Esophagus muscularis mucosa (tissue), 4 donors: ENCODE results near the gene ERC2. TPM values are rescaled to one million over a fixed set of nuclear protein-coding genes. Genes with fewer than 3 reads are reported as not detected.

Experiments
- DNase-seq: peaks from one replicate; pipeline ENCODE4 v3.0.0-alpha.2; 2017; ENCODE audit errors: extremely low spot score
- H3K27ac ChIP-seq, 4 donors: fragments of 200-600 bp; sonication (generic); replicated peaks in 1 of 4; 1 replicate in 3 of 4; 2 replicates in 1 of 4; pipeline ENCODE4 v1.5.1; 2016 to 2019; ENCODE audit warnings: mild to moderate bottlenecking in 1 of 4
- H3K27me3 ChIP-seq, 4 donors: fragments of 200-600 bp; sonication (generic); one replicate each; pipeline versions ENCODE4 v1.5.1 to v1.6.0; 2016 to 2019
- H3K36me3 ChIP-seq, 4 donors: fragments of 200-600 bp; sonication (generic); one replicate each; pipeline ENCODE4 v1.5.1; 2016 to 2019
- H3K4me1 ChIP-seq, 4 donors: fragments of 200-600 bp; sonication (generic); one replicate each; pipeline ENCODE4 v1.5.1; 2016 to 2019
- H3K4me3 ChIP-seq, 4 donors: fragments of 200-600 bp; sonication (generic); 1 replicate in 2 of 4; 2 replicates in 2 of 4; pipeline ENCODE4 v1.5.1; 2016 to 2019; ENCODE audit warnings: mild to moderate bottlenecking in 4 of 4, moderate library complexity in 1 of 4
- H3K9me3 ChIP-seq, 4 donors: fragments of 200-600 bp; sonication (generic); 1 replicate in 3 of 4; 2 replicates in 1 of 4; pipeline ENCODE4 v1.5.1; 2016 to 2019
- EP300 ChIP-seq: sonication (generic); formaldehyde crosslinking; IDR thresholded peaks from one replicate; pipeline ENCODE4 v1.6.1; 2017; ENCODE audit warnings: antibody characterized with exemption
- POLR2A ChIP-seq: fragments of 450-650 bp; IDR thresholded peaks from one replicate; pipeline ENCODE4 v1.6.1; 2017; ENCODE audit warnings: antibody characterized with exemption, moderate library complexity, mild to moderate bottlenecking, low read depth
- POLR2AphosphoS5 ChIP-seq, 2 donors: sonication (generic); formaldehyde crosslinking; IDR thresholded peaks; one replicate each; pipeline ENCODE4 v1.6.1; 2017; ENCODE audit warnings: antibody characterized with exemption in 2 of 2
- WGBS: methylation state at CpG from one replicate; pipeline ENCODE4 v1.1.5; 2018; 5-methylcytosine and 5-hydroxymethylcytosine counted together
- intact Hi-C: fragments of 100-400 bp; cut with DNase I; formaldehyde crosslinking; loops from one replicate; pipeline ENCODE4 v1.15.1; 2023
- total RNA-seq, 4 donors: library from RNA; depleted of rRNA; stranded (reverse); fragments of >200 nt; gene quantifications; one replicate each; pipeline versions ENCODE4 v1.1.0 to v1.2.1, GENCODE V29; 2016
- TF ChIP-seq, protein P1 (sequence below), 3 experiments: fragments of 200-600 bp in 2 of 3; fragments of 450-650 bp in 1 of 3; sonication (generic) in 2 of 3; IDR thresholded peaks; one replicate each; pipeline ENCODE4 v1.5.1; 2017 to 2019; ENCODE audit warnings: antibody characterized with exemption in 3 of 3, mild to moderate bottlenecking in 2 of 3, moderate library complexity in 1 of 3

Gene ERC2
- total RNA-seq, 4 donors from 2014 or later: 0.42 to 2.0 (median 1.5) TPM

DNA sequence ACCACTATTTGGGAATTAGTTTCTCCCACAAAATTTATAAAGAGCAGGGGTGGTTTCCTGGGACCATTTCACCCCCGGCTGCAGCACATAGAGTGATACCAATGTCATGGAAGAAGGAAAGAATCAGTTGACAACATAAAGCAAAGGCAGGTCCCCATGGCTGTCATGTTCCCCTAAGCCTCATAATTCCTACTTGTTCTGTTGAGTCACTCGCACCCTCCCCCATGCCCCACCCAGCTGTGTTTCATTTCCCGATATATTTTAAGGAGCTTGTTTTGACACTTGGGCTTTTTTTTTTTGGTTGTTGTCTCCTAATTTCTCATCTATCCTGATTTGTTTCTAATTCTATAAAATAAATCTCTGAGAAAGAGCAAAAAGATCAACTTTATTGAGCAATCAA is 24.9 kb downstream of the ERC2 start:
- Histone ChIP-seq H3K36me3 (no peaks in the 10 kb centered on the region), H3K9me3 (no peaks in the 10 kb centered on the region), H3K27ac (no peak overlapping the region), H3K4me3 (no peak overlapping the region), H3K4me1 (no peaks in the 10 kb centered on the region), H3K27me3 (peaks cover 0 to 19% (median 0%) of the 10 kb centered on the region in 4 donors)
- no peak for DNase-seq
- TF ChIP-seq, protein P1, sequence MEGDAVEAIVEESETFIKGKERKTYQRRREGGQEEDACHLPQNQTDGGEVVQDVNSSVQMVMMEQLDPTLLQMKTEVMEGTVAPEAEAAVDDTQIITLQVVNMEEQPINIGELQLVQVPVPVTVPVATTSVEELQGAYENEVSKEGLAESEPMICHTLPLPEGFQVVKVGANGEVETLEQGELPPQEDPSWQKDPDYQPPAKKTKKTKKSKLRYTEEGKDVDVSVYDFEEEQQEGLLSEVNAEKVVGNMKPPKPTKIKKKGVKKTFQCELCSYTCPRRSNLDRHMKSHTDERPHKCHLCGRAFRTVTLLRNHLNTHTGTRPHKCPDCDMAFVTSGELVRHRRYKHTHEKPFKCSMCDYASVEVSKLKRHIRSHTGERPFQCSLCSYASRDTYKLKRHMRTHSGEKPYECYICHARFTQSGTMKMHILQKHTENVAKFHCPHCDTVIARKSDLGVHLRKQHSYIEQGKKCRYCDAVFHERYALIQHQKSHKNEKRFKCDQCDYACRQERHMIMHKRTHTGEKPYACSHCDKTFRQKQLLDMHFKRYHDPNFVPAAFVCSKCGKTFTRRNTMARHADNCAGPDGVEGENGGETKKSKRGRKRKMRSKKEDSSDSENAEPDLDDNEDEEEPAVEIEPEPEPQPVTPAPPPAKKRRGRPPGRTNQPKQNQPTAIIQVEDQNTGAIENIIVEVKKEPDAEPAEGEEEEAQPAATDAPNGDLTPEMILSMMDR (IDR thresholded peaks at IDR 0.05): no peak
- TF ChIP-seq POLR2AphosphoS5 (IDR thresholded peaks at IDR 0.05) (no peak), EP300 (no peak), POLR2A (no peak)
- intact Hi-C loops: no loop called here
- WGBS: 80% methylated on average over 3 of the region's 3 CpGs

DNA sequence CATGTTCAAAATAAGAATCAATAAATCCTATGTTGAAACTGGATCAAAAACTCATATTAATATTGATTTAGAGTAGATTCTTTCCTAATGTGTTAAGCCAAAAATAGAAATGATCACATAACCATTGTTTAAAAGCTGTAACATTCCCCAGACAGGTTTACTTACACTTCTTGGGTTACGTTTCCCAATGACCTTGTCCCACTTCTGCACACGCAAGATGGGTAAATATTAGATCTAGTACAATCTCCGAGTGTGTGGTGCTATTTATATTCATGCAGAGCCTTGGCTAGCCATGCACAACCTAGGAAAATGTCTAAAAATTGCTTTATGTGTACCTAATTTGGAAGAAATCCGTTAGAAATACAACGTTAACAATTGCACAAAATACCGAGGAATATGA is 39.6 kb downstream of the ERC2 start:
- 60% methylated on average over 6 of the region's 6 CpGs for WGBS
- Histone ChIP-seq H3K4me3 (no peak overlapping the region), H3K9me3 (peaks cover 0 to 4% (median 1%) of the 10 kb centered on the region in 4 donors), H3K4me1 (no peaks in the 10 kb centered on the region), H3K36me3 (no peaks in the 10 kb centered on the region), H3K27me3 (no peaks in the 10 kb centered on the region), H3K27ac (no peak overlapping the region)
- TF ChIP-seq POLR2A: no peak
- TF ChIP-seq EP300: no peak
- no peak for TF ChIP-seq POLR2AphosphoS5 (IDR thresholded peaks at IDR 0.05)
- TF ChIP-seq, protein P1 (IDR thresholded peaks at IDR 0.05): no peak
- DNase-seq: no peak
- intact Hi-C loops: no loop called here

DNA sequence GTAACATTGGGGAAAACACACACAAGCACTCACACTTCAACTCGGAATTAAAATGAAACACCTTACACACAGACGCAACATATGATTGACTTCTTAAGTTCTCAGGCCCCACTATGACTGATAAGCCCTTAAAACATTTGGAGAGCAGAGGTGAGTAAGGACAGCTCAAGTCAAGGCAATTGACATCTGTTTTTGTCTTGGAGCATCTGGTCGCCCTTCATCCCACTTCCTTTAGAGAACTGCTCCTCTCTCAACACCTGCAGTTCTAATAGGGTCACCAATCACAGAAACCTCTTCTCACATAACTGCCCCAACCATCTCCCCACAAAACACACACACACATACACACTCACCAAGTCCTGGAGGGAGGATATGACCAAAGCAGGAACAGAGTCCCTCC is 43.4 kb downstream of the ERC2 start:
- no peak for TF ChIP-seq EP300
- TF ChIP-seq, protein P1 (IDR thresholded peaks at IDR 0.05): no peak
- no peak for TF ChIP-seq POLR2A
- no peak for TF ChIP-seq POLR2AphosphoS5 (IDR thresholded peaks at IDR 0.05)

DNA sequence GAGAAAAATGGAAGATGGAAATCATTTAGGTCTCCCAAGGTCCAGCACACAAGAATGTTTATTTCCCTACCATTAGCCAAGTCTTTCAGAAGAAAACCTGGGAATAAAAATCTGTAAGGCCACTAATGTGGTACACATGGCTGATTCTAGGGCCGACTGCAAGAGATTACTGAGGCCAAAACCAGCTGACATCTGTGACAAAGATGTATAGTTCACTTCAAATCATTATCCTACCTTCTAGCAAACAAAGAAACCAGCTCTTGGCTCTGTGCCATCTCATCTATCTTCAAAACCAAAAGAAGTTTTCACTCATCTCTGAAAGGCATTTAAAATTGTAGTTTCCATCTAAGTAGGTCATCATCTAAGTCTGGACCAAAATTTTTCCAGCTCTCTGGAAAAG is 43.9 kb downstream of the ERC2 start:
- DNase-seq: no peak
- intact Hi-C loops: no loop called here
- no peak for TF ChIP-seq POLR2AphosphoS5 (IDR thresholded peaks at IDR 0.05)
- no peak for TF ChIP-seq POLR2A
- TF ChIP-seq EP300: no peak
- TF ChIP-seq, protein P1 (IDR thresholded peaks at IDR 0.05): no peak
- WGBS: 52% methylated on average over 1 of the region's 1 CpG
- peaks cover 0 to 2% (median 0%) of the 10 kb centered on the region in 4 donors for H3K9me3 ChIP-seq
- no peak overlapping the region for H3K4me3 ChIP-seq
- no peaks in the 10 kb centered on the region for H3K4me1 ChIP-seq
- H3K27me3 ChIP-seq: no peaks in the 10 kb centered on the region
- no peaks in the 10 kb centered on the region for H3K36me3 ChIP-seq
- H3K27ac ChIP-seq: no peak overlapping the region

More for the DNA sequence above, 43.4 kb downstream of the ERC2 start:
- Histone ChIP-seq H3K4me1 (no peaks in the 10 kb centered on the region), H3K9me3 (peaks cover 0 to 2% (median 0%) of the 10 kb centered on the region in 4 donors), H3K4me3 (no peak overlapping the region), H3K36me3 (no peaks in the 10 kb centered on the region), H3K27ac (no peak overlapping the region), H3K27me3 (no peaks in the 10 kb centered on the region)
- DNase-seq: no peak
- intact Hi-C loops: no loop called here
- WGBS: 98% methylated on average over 3 of the region's 3 CpGs

DNA sequence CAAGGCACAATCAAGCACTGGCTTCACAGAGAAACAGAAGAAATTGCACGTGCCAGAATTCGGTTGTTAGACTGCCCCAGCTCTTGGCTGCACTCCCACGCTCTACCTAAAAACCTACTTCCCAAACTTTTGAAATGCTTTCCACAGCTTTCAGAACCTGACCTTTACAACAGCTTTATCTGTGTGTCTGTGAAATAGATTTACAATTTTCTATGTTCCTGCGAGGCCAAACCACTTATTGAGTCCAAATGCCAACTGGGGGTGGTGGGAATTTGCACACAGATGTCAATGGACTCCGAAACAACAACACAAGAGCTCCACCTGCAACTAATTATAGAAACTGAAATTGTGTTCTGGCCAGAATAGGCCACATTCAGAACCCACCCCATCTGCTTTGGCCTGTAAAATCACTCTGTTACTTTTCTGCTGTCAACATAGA is 44.6 kb downstream of the ERC2 start:
- no peak overlapping the region for H3K4me3 ChIP-seq
- TF ChIP-seq, protein P1 (IDR thresholded peaks at IDR 0.05): no peak
- DNase-seq: no peak
- WGBS: 76% methylated on average over 5 of the region's 5 CpGs
- H3K36me3 ChIP-seq: no peaks in the 10 kb centered on the region
- no peaks in the 10 kb centered on the region for H3K27me3 ChIP-seq
- H3K9me3 ChIP-seq: peaks cover 0 to 2% (median 0%) of the 10 kb centered on the region in 4 donors
- intact Hi-C loops: no loop called here
- H3K4me1 ChIP-seq: no peaks in the 10 kb centered on the region
- H3K27ac ChIP-seq: no peak overlapping the region
